ENCODE measurements around the gene PRAC2.

Gene PRAC2

DNA sequence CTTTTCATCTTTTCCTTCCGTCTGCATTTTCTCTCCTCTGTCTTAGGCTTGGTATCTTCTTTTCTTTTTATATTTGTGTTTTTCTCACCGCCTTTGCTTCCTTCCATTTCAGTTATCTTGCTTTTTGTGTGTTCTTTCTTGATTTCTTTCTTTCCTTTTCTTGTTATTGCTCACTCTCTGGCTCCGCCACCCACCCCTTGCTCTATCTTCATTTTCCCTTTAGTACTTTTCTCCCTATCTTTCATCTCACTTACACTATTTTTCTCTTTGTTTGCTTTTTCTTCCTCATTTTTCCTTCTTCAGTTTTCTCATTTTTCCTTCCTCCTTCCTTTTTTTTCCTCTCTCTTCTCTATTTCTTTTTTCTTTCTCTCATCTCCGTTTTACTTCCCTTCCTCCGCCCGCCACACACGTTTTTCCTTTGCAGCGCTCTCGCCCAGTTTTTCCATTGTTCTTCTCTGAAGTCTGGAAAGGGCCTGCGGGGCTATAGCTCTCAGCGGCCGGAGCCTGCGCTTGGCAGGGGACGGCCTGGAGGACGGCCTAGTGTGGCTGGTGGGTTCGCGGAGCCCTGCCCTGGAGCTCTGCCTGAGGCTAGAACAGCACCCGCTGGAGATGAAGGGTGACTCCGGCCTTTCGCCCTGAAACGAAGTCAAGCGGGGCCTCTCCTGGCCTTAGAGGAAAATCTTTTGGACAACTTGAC is 10.8 kb downstream of the PRAC2 start:
- Histone ChIP-seq H3K4me3 (ENCODE audit: low read depth, low read length) (no peak overlapping the region), H3K4ac (ENCODE audit: low read depth, low read length) (no peak overlapping the region), H2BK120ac (ENCODE audit: insufficient read depth, low read length, poor library complexity) (no peak overlapping the region), H3K79me1 (ENCODE audit: low read length) (no peaks in the 10 kb centered on the region), H4K8ac (ENCODE audit: low read depth, low read length) (no peak overlapping the region), H3K36me3 (ENCODE audit: control insufficient read depth in 1 of 2, insufficient read depth in 2 of 2, low read length in 2 of 2) (no peaks in the 10 kb centered on the region), H3K9ac (ENCODE audit: low read length) (no peak overlapping the region), H3K27ac (ENCODE audit: low read depth, low read length) (no peak overlapping the region), H3K14ac (ENCODE audit: low read length) (no peak overlapping the region), H3K23ac (ENCODE audit: low read length) (no peak overlapping the region), H3K9me3 (ENCODE audit: insufficient read depth, low read depth, low read length) (peaks cover 2% of the 10 kb centered on the region), H2AFZ (ENCODE audit: insufficient read depth, low read length, poor library complexity) (no peak overlapping the region), H2BK5ac (ENCODE audit: low read depth, low read length, poor library complexity) (no peak overlapping the region), H3K27me3 (ENCODE audit: insufficient read depth, low read length) (peaks cover 77% of the 10 kb centered on the region), H4K91ac (ENCODE audit: low read depth, low read length) (no peak overlapping the region), H2AK5ac (ENCODE audit: low read length) (no peak overlapping the region), H3K4me2 (ENCODE audit: low read length) (no peak overlapping the region), H3K79me2 (ENCODE audit: control insufficient read depth, insufficient read depth, low read length, poor library complexity) (no peaks in the 10 kb centered on the region), H4K12ac (ENCODE audit: low read depth, low read length) (no peak overlapping the region), H3K4me1 (ENCODE audit: control insufficient read depth in 1 of 2, insufficient read depth in 2 of 2, low read length in 2 of 2) (peaks cover 0 to 1% of the 10 kb centered on the region in 2 experiments), H2BK12ac (ENCODE audit: low read length) (no peak overlapping the region), H3K18ac (ENCODE audit: low read length) (no peak overlapping the region)
- 70% methylated on average over 1 of the region's 22 CpGs for WGBS (ENCODE audit: extremely low coverage, insufficient coverage, insufficient read length)
- DNase-seq = no peak

DNA sequence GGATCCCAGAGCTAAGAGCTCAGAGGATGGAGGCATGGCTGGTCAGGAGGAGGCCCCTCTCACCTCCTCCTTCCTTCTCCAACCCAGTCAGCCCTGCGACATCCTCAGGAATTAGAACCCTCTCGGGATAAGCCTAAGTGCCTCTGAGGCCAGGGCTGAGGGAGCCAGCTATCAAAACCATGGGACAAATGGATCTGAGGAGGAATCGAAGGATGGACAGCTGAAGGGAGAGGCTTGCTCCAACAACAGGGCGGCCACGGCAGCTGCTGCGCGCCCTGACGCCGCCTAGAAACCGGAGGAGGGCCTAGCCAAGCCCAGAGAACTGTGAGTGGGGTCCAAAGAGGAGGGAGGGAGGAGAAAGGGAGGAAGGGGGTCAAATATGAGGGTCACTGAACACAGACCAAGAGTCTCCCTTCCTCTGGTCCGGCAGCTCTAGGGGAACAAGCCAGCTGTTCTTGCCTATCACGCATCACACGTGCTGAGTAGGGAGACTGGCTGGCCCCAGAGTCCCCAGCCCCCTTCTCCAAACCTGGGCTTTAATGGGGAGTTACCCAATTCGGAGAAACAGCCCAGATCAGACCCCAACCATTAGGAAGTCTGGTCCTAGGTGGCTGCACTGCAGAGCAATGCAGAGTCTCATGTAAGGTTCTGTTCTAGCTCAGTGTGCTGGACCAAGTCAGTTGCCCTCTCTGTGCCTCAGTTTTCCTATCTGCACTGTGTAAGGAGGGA is 11.5 kb downstream of the PRAC2 start:
- H3K79me1 ChIP-seq (ENCODE audit: low read length) = no peaks in the 10 kb centered on the region
- H4K91ac ChIP-seq (ENCODE audit: low read depth, low read length) = no peak overlapping the region
- H3K27ac ChIP-seq (ENCODE audit: low read depth, low read length) = no peak overlapping the region
- no peak overlapping the region for H2AFZ ChIP-seq (ENCODE audit: insufficient read depth, low read length, poor library complexity)
- H3K27me3 ChIP-seq (ENCODE audit: insufficient read depth, low read length) = peaks cover 77% of the 10 kb centered on the region
- H3K18ac ChIP-seq (ENCODE audit: low read length) = no peak overlapping the region
- H4K12ac ChIP-seq (ENCODE audit: low read depth, low read length) = no peak overlapping the region
- H2BK12ac ChIP-seq (ENCODE audit: low read length) = no peak overlapping the region
- H2BK5ac ChIP-seq (ENCODE audit: low read depth, low read length, poor library complexity) = no peak overlapping the region
- no peak overlapping the region for H4K8ac ChIP-seq (ENCODE audit: low read depth, low read length)
- no peaks in the 10 kb centered on the region for H3K36me3 ChIP-seq (ENCODE audit: control insufficient read depth in 1 of 2, insufficient read depth in 2 of 2, low read length in 2 of 2)
- H3K4me1 ChIP-seq (ENCODE audit: control insufficient read depth in 1 of 2, insufficient read depth in 2 of 2, low read length in 2 of 2) = no peaks in the 10 kb centered on the region
- no peak overlapping the region for H3K4me2 ChIP-seq (ENCODE audit: low read length)
- H3K14ac ChIP-seq (ENCODE audit: low read length) = no peak overlapping the region
- H3K9me3 ChIP-seq (ENCODE audit: insufficient read depth, low read depth, low read length) = peaks cover 7% of the 10 kb centered on the region
- no peak overlapping the region for H2BK120ac ChIP-seq (ENCODE audit: insufficient read depth, low read length, poor library complexity)
- WGBS (ENCODE audit: extremely low coverage, insufficient coverage, insufficient read length) = no CpG with 5 or more reads among the region's 14 CpGs
- no peak overlapping the region for H3K4me3 ChIP-seq (ENCODE audit: low read depth, low read length)
- H3K9ac ChIP-seq (ENCODE audit: low read length) = no peak overlapping the region
- no peak overlapping the region for H3K4ac ChIP-seq (ENCODE audit: low read depth, low read length)
- no peak overlapping the region for H3K23ac ChIP-seq (ENCODE audit: low read length)
- H2AK5ac ChIP-seq (ENCODE audit: low read length) = no peak overlapping the region
- no peaks in the 10 kb centered on the region for H3K79me2 ChIP-seq (ENCODE audit: control insufficient read depth, insufficient read depth, low read length, poor library complexity)
- DNase-seq = no peak

DNA sequence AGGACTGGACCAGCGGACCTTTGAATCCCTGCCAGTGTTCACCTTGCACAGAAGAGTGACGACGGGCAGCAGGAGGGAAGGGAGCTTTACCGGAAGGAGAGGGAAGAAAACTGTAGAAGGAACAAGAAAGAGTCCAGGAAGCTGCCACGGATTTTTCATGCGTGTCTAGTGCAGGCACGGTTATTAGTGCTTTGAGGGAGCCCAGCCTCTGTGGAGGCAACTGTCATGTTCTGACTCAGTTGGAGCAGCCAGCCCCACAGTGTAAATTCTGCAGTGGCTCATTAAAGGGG is 12.0 kb downstream of the PRAC2 start:
- Histone ChIP-seq H3K36me3 (ENCODE audit: control insufficient read depth in 1 of 2, insufficient read depth in 2 of 2, low read length in 2 of 2) (no peaks in the 10 kb centered on the region), H3K4me3 (ENCODE audit: low read depth, low read length) (no peak overlapping the region), H3K79me2 (ENCODE audit: control insufficient read depth, insufficient read depth, low read length, poor library complexity) (no peaks in the 10 kb centered on the region), H3K27me3 (ENCODE audit: insufficient read depth, low read length) (peaks cover 75% of the 10 kb centered on the region), H2BK5ac (ENCODE audit: low read depth, low read length, poor library complexity) (no peak overlapping the region), H4K8ac (ENCODE audit: low read depth, low read length) (no peak overlapping the region), H3K9me3 (ENCODE audit: insufficient read depth, low read depth, low read length) (peaks cover 9% of the 10 kb centered on the region), H4K12ac (ENCODE audit: low read depth, low read length) (no peak overlapping the region), H3K14ac (ENCODE audit: low read length) (no peak overlapping the region), H3K23ac (ENCODE audit: low read length) (no peak overlapping the region), H2AFZ (ENCODE audit: insufficient read depth, low read length, poor library complexity) (no peak overlapping the region), H3K18ac (ENCODE audit: low read length) (no peak overlapping the region), H3K4me2 (ENCODE audit: low read length) (no peak overlapping the region), H3K4me1 (ENCODE audit: control insufficient read depth in 1 of 2, insufficient read depth in 2 of 2, low read length in 2 of 2) (no peaks in the 10 kb centered on the region), H3K4ac (ENCODE audit: low read depth, low read length) (no peak overlapping the region), H2BK12ac (ENCODE audit: low read length) (no peak overlapping the region), H2BK120ac (ENCODE audit: insufficient read depth, low read length, poor library complexity) (no peak overlapping the region), H4K91ac (ENCODE audit: low read depth, low read length) (no peak overlapping the region), H3K27ac (ENCODE audit: low read depth, low read length) (no peak overlapping the region), H2AK5ac (ENCODE audit: low read length) (no peak overlapping the region), H3K79me1 (ENCODE audit: low read length) (no peaks in the 10 kb centered on the region), H3K9ac (ENCODE audit: low read length) (no peak overlapping the region)
- no CpG with 5 or more reads among the region's 7 CpGs for WGBS (ENCODE audit: extremely low coverage, insufficient coverage, insufficient read length)
- DNase-seq = no peak

DNA sequence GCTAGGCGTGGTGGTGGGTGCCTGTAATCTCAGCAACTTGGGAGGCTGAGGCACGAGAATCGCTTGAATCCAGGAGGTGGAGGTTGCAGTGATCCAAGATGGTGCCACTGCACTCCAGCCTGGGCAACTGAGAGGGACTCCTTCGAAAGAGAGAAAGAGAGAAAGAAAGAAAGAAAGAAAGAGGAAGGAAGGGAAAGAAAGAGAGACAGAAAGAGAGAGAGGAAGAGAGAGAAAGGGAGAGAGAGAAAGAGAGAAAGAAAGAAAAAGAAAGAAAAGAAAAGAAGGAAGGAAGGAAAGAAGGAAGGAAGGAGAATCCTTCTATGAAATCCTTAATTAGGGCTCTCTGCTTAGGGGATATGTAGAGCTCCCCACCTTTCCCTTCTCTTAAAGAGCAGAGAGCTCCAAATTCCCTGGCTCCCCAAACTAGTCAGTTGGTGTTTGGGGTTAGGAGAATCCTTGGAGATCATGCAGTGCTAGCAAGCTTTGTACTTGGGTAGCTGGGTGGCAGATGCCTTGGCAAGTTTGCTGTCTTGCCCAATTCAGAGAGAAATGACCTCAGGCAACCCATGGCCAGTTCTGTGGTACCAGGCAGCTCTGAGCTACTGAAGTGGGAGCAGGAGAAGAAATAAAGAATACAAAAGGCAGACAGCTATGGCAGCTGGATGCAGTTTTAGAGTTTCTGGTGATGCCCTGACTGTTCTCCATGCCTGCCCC is 14.5 kb downstream of the PRAC2 start:
- H3K79me2 ChIP-seq (ENCODE audit: control insufficient read depth, insufficient read depth, low read length, poor library complexity) = no peaks in the 10 kb centered on the region
- no peak overlapping the region for H4K12ac ChIP-seq (ENCODE audit: low read depth, low read length)
- peaks cover 9% of the 10 kb centered on the region for H3K9me3 ChIP-seq (ENCODE audit: insufficient read depth, low read depth, low read length)
- H2BK120ac ChIP-seq (ENCODE audit: insufficient read depth, low read length, poor library complexity) = no peak overlapping the region
- H3K27me3 ChIP-seq (ENCODE audit: insufficient read depth, low read length) = peaks cover 78% of the 10 kb centered on the region
- no peak overlapping the region for H3K14ac ChIP-seq (ENCODE audit: low read length)
- no peak overlapping the region for H3K27ac ChIP-seq (ENCODE audit: low read depth, low read length)
- DNase-seq = no peak
- H3K4ac ChIP-seq (ENCODE audit: low read depth, low read length) = no peak overlapping the region
- H3K4me3 ChIP-seq (ENCODE audit: low read depth, low read length) = no peak overlapping the region
- no peak overlapping the region for H2AFZ ChIP-seq (ENCODE audit: insufficient read depth, low read length, poor library complexity)
- no CpG with 5 or more reads among the region's 4 CpGs for WGBS (ENCODE audit: extremely low coverage, insufficient coverage, insufficient read length)
- H2BK5ac ChIP-seq (ENCODE audit: low read depth, low read length, poor library complexity) = no peak overlapping the region
- H3K18ac ChIP-seq (ENCODE audit: low read length) = no peak overlapping the region
- no peak overlapping the region for H4K91ac ChIP-seq (ENCODE audit: low read depth, low read length)
- H3K36me3 ChIP-seq (ENCODE audit: control insufficient read depth in 1 of 2, insufficient read depth in 2 of 2, low read length in 2 of 2) = no peaks in the 10 kb centered on the region
- no peaks in the 10 kb centered on the region for H3K4me1 ChIP-seq (ENCODE audit: control insufficient read depth in 1 of 2, insufficient read depth in 2 of 2, low read length in 2 of 2)
- no peak overlapping the region for H3K9ac ChIP-seq (ENCODE audit: low read length)
- H2BK12ac ChIP-seq (ENCODE audit: low read length) = no peak overlapping the region
- H3K23ac ChIP-seq (ENCODE audit: low read length) = no peak overlapping the region
- H4K8ac ChIP-seq (ENCODE audit: low read depth, low read length) = no peak overlapping the region
- H3K79me1 ChIP-seq (ENCODE audit: low read length) = no peaks in the 10 kb centered on the region
- no peak overlapping the region for H2AK5ac ChIP-seq (ENCODE audit: low read length)
- no peak overlapping the region for H3K4me2 ChIP-seq (ENCODE audit: low read length)
